ENCODE data around the gene MEPCE.
"Not testable (repeated sequence)": the region's sequence is repeated elsewhere in the genome, so short reads cannot be mapped to it uniquely, and the experiment has no call there.

MEPCE gene

DNA sequence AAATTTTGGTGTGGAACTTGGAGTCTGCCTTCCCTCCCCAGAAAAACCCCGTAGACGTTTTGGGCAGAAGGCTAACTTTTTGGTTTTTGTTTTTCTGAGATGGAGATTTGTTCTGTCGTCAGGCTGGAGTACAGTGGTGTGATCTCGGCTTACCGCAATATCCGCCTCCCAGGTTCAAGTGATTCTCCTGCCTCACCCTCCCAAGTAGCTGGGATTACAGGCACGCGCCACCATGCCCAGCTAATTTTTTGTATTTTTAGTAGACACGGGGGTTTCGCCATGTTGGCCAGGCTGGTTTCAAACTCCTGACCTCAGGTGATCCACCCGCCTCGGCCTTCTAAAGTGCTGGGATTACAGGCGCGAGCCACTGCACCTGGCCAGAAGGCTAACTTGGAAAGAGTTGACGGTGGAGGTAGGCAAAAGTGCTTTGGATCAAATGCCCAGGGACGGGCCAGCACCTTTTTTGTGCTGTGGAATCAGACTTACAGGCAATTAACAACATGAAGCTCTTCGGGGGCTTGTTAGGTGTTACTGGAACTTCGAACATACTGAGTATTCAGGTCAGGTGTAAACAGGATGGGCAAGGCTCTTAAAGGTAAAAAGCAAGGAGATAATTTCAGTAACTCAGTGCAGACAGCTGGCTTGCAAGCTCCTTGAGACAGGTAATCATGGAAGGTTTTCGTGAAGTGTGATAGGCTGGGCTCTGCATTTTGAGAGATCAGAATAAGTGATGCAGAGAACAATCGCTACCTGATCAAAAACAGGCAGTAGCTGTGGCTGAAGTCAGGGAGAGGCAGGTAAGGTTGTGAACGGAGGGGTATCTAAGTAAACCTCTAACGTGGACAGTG lies 4.9 kb downstream of the MEPCE start:
- no peak for DNase-seq (ENCODE audit: low spot score)

DNA sequence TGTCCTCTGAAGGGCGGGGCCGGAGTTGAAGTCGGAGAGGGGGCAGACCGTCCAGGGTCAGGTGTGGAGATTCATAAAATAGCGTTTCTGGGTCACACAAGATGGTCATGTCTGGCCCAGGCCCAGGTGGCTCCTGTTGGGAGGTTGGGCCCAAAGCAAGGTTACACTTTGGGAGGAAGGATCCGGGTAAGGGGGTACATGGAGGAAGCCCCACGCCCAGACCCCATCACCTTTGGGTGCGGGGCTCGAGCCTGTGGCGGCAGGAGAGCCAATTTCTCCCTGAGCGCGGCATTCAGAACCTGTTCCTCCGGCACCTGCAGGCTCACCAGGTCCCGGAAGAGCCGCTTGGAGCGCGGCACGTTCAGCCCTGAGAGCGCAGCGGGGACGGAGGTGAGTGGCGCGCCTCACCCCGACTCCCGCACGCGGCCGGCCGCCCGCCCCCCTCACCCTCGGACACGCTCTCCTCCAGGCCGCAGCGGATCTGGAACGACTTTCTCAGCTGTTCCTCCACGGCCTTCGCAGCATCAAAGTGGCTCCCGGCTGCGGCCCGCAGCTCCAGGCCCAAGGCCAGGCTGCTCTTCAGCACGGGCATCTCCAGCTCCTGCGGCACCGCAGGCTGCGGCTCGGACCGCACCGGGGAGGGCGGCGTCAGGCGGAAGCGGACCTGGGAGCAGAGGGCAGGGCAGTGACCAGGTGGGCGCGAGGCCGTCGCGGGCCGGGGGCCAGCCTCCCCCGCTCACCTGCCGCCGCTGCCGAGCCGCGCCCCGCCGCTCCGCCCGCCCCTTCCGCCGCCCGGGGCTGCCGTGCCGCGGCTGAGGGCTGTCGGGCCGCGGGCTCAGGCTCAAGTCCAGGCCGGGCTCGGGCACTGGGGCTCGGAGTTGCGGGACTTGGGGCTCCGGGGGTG lies 6.0 kb downstream of the MEPCE start:
- peak; percentile 58 for DNase-seq (ENCODE audit: low spot score)

DNA sequence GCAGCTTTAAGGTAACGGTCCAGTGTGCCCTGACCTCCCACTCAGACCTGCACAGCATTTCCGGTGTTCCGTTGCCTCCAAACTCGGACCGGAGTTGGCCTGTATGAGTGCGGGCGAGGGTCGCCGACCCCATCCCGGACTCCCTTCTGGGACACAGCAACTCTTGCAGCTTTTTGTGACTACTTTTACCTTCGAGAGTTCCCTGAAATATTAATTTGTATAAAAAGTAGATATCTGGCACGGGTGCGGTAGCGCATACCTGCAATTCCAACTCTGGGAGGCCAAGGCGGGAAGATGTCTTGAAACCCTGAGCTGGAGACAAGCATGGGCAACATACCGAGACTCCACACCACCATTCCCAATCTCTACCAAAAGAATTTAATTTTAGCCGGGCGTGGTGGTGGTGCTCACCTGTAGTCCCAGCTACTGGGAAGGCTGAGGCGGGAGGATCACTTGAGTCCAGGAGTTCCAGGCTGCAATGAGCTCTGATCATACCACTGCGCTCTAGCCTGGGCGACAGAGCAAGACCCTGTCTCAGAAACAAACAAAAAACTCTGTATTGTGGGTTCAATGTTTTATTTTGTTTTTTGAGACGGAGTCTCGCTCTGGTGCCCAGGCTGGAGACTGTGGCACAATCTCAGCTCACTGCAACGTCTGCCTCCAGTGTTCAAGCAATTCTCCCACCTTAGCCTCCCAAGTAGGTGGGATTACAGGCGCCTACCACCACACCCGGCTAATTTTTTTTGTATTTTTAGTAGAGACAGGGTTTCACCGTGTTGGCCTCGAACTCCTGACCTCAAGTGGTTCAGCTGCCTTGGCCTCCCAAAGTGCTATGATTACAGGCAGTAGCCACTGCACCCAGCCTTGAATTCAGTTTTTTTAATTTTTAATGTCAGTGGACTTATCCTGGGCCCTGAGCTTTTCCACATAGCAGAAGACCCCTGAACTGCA lies 7.8 kb downstream of the MEPCE start:
- no peak for DNase-seq (ENCODE audit: low spot score)

DNA sequence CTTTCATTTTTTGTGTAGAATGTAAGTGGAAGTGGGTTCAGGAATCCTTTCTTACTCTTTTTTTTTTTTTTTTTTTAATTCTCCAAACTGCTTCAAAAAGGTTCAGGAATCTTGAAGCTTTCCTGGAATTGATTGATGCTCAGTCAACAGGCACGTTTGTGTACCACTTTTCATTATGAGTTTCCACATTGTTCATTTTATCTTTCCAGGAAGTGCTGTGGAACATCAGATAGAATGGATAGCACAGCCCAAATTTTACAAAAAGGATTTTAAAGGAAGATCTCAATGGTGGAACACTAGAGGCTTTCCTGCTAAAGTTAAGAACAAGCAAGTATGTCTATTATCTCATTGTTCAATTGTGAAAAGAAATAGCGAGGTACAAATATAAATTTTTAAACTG lies 8.5 kb downstream of the MEPCE start:
- DNase-seq (ENCODE audit: low spot score): no peak

DNA sequence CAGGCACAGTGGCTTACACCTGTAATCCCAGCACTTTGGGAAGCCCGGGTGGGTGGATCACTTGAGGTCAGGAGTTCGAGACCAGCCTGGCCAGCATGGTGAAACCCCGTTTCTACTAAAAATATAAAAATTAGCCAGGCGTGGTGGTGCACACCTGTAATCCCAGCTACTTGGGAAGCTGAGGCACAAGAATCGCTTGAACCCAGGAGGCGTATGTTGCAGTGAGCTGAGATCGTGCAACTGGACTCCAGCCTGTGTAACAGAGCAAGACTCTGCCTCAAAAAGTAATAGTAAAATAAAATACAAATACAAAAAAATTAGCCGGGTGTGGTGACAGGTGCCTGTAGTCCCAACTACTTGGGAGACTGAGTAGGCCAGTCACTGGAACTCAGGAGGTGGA lies 9.1 kb downstream of the MEPCE start:
- DNase-seq (ENCODE audit: low spot score): not testable (repeated sequence)

DNA sequence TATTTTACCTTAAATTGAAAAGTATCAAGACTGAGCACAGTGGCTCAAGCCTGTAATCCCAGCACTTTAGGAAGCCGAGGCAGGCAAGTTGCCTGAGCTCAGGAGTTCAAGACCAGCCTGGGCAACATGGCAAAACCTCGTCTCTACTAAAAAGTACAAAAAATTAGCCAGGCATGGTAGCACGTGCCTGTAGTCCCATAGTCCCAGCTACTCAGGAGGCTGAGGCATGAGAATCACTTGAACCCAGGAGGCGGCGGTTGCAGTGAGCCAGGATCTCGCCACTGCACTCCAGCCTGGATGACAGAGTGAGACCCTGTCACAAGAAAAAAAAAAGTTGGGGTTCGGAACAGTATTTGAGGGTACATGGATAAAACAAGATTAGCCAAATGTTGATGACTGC lies 9.6 kb downstream of the MEPCE start:
- not testable (repeated sequence) for DNase-seq (ENCODE audit: low spot score)

DNA sequence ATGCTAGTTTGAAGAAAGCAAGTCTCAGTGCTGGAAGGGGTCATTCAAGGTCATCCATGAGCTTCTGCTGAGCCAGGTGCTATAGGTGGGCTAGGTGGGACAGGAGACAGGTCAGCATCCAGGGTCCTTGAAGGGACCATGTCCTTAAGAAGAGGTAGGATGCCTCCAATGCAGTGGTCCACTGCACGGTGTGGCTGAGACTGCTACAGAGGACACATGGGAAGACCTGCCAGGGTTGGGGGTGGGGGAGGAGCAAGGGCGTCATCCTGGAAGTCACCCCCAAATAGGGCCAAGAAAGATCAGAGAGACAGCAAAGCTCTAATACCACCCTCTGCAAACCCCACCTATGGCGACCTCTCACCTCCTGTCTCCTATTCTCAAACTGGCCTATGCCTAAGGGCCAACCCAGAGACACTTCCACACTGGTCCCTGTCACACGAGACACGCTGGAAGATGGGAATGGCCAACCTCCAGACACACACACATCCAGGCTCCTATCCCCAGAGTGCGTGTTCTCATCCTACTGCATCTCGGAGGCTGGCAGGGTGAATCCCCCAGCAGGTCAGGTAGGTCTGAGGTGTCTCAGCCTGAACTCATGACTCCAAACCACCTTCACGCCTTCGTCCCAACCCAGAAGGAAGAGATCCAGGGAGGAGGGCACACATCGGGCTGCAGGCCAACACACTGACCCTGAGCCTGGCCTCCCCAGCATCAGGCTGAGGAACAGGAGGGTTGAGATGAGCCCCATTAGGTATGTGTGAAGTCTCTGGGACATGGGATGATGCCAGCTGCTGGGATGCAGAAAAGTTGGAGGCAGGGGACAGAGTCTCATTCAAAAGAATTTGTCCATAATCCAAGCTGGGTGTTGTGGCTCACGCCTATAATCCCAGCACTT lies 12.3 kb downstream of the MEPCE start:
- no peak for DNase-seq (ENCODE audit: low spot score)

DNA sequence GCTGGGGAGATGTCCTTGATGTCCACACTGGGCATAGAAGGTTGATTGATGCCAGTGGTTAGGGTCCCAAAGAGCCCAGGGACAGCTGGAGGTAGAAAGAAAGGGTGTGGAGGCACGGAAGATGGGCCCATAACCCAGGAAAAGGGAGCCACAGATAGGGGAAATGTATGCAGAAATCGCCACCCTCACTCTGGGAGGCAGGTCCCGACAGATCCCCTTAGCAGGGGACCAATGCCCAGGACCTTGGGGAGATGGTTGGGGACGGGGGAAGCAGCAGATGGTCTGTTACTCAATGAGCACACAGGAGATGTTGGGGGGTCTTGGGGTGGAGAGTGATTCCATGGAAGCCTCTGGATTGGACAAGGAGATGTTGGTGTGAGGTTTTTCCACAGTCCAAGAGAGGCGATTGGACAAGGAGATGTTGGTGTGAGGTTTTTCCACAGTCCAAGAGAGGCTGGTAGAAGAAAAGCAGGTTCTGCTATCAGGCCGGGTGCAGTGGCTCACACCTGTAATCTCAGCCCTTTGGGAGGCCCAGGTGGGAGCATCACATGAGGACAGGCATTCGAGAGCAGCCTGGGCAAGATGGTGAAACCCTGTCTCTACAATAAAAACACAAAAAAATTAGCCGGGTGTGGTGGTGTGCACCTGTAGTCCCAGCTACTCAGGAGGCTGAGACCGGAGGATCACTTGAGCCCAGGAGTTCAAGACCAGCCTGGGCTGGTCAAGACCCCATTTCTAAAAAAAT lies 13.6 kb downstream of the MEPCE start:
- no peak for DNase-seq (ENCODE audit: low spot score)

DNA sequence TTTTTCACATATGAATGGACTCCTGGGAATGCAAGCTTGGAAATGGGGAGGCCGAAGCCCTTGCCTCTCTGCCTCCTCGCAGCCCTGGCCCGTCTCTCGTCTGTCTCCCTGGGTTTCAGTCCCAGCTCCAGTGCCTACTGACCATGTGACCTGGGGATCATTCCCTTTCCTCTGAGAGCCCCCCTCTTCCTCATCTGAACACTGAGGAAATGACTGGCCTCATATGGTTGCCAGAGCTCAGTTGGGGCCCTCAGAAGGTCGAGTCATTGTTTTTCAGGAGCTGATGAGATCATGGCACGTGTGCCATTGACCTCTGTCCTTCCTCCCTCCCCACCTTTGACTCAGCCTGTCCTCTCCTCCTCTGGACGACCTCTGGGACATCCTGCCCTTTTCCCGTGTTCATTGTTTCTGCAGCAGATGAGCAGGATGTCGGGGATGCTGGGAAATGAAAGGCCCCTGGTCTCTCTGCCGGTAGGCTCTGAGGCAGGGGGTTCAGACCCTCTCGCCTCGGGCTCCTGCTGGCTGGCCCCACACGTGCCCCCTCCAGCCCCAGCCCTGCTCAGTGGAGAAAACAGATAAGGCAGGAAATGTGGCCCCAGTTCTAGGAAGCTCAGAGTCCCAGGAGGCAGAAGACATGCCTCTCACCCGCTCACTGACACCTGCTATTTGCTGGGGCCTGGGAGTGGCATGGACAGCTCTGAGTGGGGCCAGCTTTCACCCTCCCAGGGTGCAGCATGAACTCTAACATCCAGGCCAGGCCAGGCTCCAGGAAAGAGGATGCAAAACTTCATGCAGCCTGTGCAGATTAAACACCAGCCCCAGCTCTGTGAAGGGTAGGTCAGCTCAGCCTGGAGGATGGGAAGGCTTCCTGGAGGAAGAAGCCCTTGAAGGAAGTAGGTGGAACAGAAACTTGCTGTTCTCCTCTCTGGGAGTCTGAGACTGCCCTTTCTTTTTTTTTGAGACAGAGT lies 15.0 kb downstream of the MEPCE start:
- DNase-seq (ENCODE audit: low spot score): peak; percentile 67

DNA sequence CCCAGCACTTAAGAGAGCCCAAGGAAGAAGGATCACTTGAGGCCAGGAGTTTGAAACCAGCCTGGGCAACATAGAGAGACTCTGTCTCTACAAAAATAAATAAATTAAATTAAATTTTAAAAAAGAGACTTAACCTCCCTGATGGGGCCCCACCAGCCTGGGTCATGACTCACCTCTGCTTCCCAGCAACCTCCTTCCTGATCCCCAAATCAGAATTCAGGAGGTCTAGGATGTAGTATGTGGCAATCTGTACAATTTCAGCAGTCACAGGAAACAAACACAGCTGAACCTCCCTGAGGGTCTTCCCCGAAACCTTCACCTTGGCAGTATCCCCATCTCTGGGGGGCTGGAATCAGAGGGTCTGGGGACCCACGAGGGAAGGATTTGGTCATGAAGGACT lies 16.4 kb downstream of the MEPCE start:
- DNase-seq (ENCODE audit: low spot score): no peak

DNA sequence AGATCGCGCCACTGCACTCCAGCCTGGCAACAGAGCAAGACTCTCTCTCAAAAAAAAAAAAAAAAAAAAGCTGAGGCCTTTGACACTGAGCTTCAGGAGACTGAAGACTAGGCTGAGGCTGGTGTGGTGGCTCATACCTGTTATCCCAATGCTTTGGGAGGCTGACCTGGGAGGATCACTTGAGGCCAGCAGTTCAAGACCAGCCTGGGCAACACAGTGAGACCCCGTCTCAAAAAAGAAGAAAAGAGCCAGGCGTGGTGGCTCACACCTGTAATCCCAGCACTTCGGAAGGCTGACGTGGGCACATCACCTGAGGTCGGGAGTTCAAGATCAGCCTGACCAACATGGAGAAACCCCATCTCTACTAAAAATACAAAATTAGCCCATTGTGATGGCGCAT lies 17.7 kb downstream of the MEPCE start:
- not testable (repeated sequence) for DNase-seq (ENCODE audit: low spot score)

DNA sequence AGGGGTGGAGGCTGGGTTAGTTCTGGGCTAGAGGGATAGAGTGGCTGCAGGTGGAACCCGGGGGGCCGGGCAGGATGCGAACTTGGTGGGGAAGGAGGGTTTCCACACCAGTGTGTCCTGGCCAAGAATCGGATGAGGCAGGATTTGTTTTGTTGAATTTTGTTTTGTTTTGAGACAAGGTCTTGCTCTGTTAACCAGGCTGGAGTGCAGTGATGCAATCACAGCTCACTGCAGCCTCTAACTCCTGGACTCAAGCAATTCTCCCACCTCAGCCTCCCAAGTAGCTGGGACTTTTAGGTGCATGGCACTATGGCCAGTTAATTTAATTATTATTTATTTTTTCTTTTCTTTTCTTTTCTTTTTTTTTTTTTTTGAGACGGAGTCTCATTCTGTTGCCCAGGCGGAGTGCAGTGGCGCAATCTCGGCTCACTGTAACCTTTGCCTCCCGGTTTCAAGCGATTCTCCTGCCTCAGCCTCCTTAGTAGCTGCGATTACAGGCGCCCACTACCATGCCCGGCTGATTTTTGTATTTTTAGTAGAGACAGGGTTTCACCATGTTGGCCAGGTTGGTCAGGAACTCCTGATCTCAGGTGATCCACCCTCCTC lies 19.7 kb downstream of the MEPCE start:
- DNase-seq (ENCODE audit: low spot score): no peak

DNA sequence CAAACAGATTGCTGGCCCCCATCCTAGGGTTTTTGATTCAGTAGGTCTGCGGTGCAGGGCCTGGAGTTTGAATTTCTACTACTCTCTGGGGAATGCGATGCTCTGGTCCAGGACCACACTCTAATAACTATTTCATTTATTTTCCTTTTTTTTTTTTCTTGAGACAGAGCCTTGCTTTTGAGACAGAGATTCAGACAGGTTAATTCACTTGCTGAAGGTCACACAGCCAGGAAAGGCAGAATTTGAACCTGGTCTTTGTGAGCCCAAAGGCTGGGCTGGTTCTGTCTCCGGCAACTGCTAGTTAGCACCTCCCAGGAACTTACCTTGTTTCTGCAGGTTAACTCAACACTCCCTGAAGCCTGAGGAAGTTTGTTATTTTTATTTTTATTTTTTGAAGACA lies 22.9 kb downstream of the MEPCE start:
- no peak for DNase-seq (ENCODE audit: low spot score)

DNA sequence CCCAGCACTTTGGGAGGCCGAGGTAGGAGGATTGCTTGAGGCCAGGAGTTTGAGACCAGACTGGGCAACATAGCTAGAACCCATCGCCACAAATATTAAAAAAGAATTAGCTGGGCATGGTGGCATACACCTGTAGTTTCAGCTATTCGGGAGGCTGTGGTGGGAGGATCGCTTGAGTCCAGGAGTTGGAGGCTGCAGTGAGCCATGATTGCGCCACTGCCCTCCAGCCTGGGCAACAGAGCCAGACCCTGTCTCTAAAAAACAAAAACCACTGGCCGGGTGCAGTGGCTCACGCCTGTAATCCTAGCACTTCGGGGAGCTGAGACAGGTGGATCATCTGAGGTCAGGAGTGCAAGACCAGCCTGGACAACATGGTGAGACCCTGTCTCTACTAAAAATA lies 24.2 kb downstream of the MEPCE start:
- DNase-seq (ENCODE audit: low spot score): not testable (repeated sequence)

DNA sequence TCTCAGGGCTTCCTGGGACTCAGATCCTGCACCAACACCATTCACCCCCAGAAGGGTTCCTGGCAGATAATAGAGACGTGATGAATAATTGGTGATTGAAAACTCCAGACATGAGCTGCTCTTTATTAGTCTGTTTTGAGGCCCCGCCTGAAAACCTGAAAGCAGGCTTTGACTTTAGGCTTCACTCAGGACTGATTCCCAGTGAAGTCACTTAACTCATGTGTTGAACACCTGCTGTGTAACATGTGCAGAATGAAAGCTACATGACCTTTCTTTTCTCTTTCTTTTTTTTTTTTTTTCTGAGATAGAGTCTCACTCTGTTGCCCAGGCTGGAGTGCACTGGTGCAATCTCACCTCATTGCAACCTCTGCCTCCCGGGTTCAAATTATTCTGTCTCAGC lies 25.6 kb downstream of the MEPCE start:
- DNase-seq (ENCODE audit: low spot score): no peak

DNA sequence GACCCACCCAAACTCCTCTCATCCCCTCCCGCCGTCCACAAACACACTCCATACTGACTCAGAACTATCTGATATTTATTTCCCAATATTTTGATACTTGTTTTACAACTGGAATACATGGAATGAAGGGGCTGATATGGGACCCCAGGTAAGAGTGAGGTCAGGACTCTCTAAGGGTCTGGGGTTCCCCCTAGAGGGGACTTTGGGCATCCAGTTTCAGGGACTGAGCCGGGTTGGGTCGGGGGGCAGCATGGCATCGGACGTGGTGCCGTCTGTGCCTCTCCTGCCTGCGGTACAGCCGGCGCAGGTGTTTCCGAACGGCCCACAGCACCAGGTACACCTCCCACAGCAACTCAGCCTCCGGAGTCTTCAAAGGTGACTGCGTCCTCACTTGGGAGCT lies 26.9 kb downstream of the MEPCE start:
- no peak for DNase-seq (ENCODE audit: low spot score)

DNA sequence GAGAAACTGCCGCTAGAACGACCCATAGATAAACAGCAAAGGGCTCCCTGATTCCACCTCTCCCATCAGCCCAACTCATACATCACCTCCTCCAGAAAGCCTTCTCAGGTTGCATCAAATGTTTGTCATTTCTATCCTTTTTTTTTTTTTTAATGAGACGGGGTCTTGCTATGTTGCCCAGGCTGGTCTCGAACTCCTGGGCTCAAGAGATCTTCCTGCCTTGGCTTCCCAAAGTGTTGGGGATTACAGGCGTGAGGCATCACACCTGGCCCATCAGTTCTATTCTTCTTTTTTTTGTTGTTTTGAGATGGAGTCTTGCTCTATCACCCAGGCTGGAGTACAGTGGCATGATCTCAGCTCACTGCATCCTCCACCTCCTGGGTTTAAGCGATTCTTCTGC lies 27.4 kb downstream of the MEPCE start:
- DNase-seq (ENCODE audit: low spot score): no peak

DNA sequence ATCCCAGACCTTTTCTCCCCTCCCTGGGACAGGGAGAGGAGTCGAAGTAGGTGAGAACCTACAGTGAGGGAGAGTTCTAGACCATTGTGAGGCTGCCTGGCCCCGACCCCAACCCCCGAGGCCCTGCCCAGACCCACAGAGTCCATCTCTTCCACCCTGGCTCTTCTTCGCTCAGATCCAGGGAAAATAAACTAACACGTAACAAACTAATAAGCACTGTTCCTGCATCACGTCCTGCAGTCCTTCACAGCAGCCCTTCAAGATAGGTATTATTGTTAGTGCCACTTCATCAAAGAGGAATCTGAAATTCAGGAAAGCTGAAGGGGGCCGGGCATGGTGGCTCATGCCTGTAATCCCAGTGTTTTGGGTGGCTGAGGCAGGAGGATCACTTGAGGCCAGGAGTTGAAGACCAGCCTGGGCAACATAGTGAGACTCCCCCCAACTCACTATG lies 34.6 kb downstream of the MEPCE start, which contains the start of gene SPACDR:
Gene SPACDR (minus strand): TSS at position 51 of the 451 bp plus-strand sequence. CDS start 235 bp downstream, outside the sequence.
- DNase-seq (ENCODE audit: low spot score): no peak

Data from HuH-7.5 (cell line).